Thyroid gland (tissue), 4 donors: ENCODE results near the gene PIK3R4. TPM values are rescaled to one million over a fixed set of nuclear protein-coding genes. Genes with fewer than 3 reads are reported as not detected.

Source experiments
- DNase-seq, 2 donors: peaks; one replicate each; pipeline ENCODE4 v3.0.0-alpha.2; 2019
- H3K27ac ChIP-seq, 3 donors: fragments of 200-600 bp; sonication (generic); 1 replicate in 2 of 3; 2 replicates in 1 of 3; pipeline ENCODE4 v1.5.1; 2016 to 2019; ENCODE audit warnings: mild to moderate bottlenecking in 1 of 3, moderate library complexity in 1 of 3
- H3K27me3 ChIP-seq: fragments of 200-600 bp; sonication (generic); one replicate; pipeline ENCODE4 v1.5.1; 2019
- H3K36me3 ChIP-seq, 2 donors: fragments of 200-600 bp; sonication (generic); one replicate each; pipeline ENCODE4 v1.5.1; 2016 to 2019
- H3K4me1 ChIP-seq, 2 donors: fragments of 200-600 bp; sonication (generic); one replicate each; pipeline ENCODE4 v1.5.1; 2017 to 2019
- H3K4me3 ChIP-seq, 3 donors: fragments of 200-600 bp; sonication (generic); replicated peaks in 1 of 3; 1 replicate in 2 of 3; 2 replicates in 1 of 3; pipeline ENCODE4 v1.5.1; 2016; ENCODE audit warnings: mild to moderate bottlenecking in 1 of 3
- H3K9me3 ChIP-seq: fragments of 200-600 bp; sonication (generic); one replicate; pipeline ENCODE4 v1.5.1; 2017
- CTCF ChIP-seq, 6 experiments: fragments of 200-600 bp in 3 of 6; fragments of 450-650 bp in 3 of 6; sonication (generic) in 3 of 6; IDR thresholded peaks; one replicate each; pipeline ENCODE4 v1.5.1; 2016 to 2019; ENCODE audit warnings: antibody characterized with exemption in 6 of 6, mild to moderate bottlenecking in 2 of 6, inconsistent platforms in 1 of 6, moderate library complexity in 1 of 6
- POLR2A ChIP-seq, 2 donors: fragments of 450-650 bp; IDR thresholded peaks; one replicate each; pipeline ENCODE4 v1.6.1; 2017; ENCODE audit warnings: antibody characterized with exemption in 2 of 2, mild to moderate bottlenecking in 2 of 2, moderate library complexity in 1 of 2
- WGBS, 2 donors: methylation state at CpG; one replicate each; pipeline ENCODE4 v1.1.5; 2017; 5-methylcytosine and 5-hydroxymethylcytosine counted together
- intact Hi-C: fragments of 100-400 bp; cut with DNase I; formaldehyde crosslinking; loops from one replicate; pipeline ENCODE4 v1.15.1; 2023
- total RNA-seq, 4 donors: library from RNA; depleted of rRNA; stranded (reverse); fragments of >200 nt; gene quantifications; one replicate each; pipeline ENCODE4 v1.2.3, GENCODE V29; 2016

The PIK3R4 gene
- total RNA-seq, 4 donors from 2014 or later, result 50.5 to 61.3 (median 54.7) TPM

DNA sequence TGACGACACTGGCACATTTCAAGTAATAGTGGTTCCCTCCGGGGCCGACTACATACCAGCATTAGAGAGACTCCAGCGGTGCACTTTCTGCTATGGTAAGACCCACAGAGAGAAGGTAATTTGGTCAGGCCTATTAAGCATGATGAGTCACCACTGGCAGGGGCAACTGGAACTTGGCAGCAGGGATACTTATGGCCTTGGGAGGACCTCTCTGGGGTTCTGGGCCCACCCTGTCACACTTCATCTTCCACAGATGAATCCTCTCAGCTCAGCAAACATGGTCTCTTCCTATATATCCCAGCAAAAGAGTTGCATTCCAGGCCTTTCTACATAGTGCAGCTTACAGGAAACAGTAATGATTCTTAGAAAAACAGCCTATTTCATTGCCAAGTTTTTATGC is 88.0 kb downstream of the PIK3R4 start:
- Histone ChIP-seq H3K4me3 (no peak overlapping the region), H3K27ac (peak overlapping the region in 1 of 3 donors; percentile 13), H3K27me3 (no peaks in the 10 kb centered on the region), H3K36me3 (no peaks in the 10 kb centered on the region), H3K9me3 (no peaks in the 10 kb centered on the region), H3K4me1 (peaks cover 3 to 11% of the 10 kb centered on the region in 2 donors)
- DNase-seq, result peak; percentile 29 to 62
- no peak for TF ChIP-seq POLR2A (IDR thresholded peaks at IDR 0.05)
- TF ChIP-seq CTCF (IDR thresholded peaks at IDR 0.05), result no peak
- intact Hi-C loops, result no loop called here
- WGBS, 2 donors, result 44 to 68% methylated on average over 4 of the region's 4 CpGs

DNA sequence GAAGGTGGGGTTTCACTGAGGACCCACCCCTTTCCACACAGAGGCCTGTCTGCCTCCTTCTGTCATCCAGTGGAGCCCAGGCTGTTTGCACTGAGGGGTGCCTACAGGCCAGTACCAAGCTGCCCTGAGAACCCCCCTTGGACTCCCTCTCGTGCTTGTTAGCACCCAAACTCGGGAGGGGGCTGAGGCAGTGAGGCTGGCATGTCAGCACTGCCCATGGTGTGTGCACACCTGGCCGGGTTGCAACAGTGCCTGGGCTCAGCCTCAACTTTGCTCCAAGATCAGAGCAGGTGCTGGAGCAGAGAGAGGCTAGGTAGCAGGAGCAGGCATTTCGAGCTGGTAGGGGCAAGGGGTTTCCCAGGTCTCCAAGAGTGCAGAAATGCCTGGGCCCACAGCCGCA is 90.0 kb downstream of the PIK3R4 start:
- intact Hi-C loops, result no loop called here
- no peak for DNase-seq
- Histone ChIP-seq H3K4me1 (peaks cover 3 to 11% of the 10 kb centered on the region in 2 donors), H3K36me3 (no peaks in the 10 kb centered on the region), H3K27me3 (no peaks in the 10 kb centered on the region), H3K4me3 (no peak overlapping the region), H3K9me3 (no peaks in the 10 kb centered on the region), H3K27ac (no peak overlapping the region)
- TF ChIP-seq POLR2A (IDR thresholded peaks at IDR 0.05) (no peak), CTCF (IDR thresholded peaks at IDR 0.05) (no peak)
- WGBS, 2 donors, result 100% methylated on average over 2 of the region's 5 CpGs; no CpG with 5 or more reads in 1 of the 2 donors

GRCh38 chr3:130654921-130655320 is 91.7 kb downstream of the PIK3R4 start:
- no peaks in the 10 kb centered on the region for H3K27me3 ChIP-seq
- H3K4me1 ChIP-seq, result peaks cover 3 to 11% of the 10 kb centered on the region in 2 donors
- intact Hi-C loops, result no loop called here
- H3K27ac ChIP-seq, result no peak overlapping the region
- 95 to 98% methylated on average over 2 of the region's 2 CpGs for WGBS, 2 donors
- no peaks in the 10 kb centered on the region for H3K36me3 ChIP-seq
- no peak for DNase-seq
- H3K4me3 ChIP-seq, result no peak overlapping the region
- H3K9me3 ChIP-seq, result no peaks in the 10 kb centered on the region
- no peak for TF ChIP-seq POLR2A (IDR thresholded peaks at IDR 0.05)
- TF ChIP-seq CTCF (IDR thresholded peaks at IDR 0.05), result no peak

GRCh38 chr3:130654091-130654490 is 92.5 kb downstream of the PIK3R4 start:
- 92 to 100% methylated on average over 1 of the region's 1 CpG for WGBS, 2 donors
- no peak for TF ChIP-seq CTCF (IDR thresholded peaks at IDR 0.05)
- TF ChIP-seq POLR2A (IDR thresholded peaks at IDR 0.05), result no peak
- peaks cover 3 to 11% of the 10 kb centered on the region in 2 donors for H3K4me1 ChIP-seq
- H3K9me3 ChIP-seq, result no peaks in the 10 kb centered on the region
- DNase-seq, result no peak
- H3K27me3 ChIP-seq, result no peaks in the 10 kb centered on the region
- H3K36me3 ChIP-seq, result no peaks in the 10 kb centered on the region
- no peak overlapping the region for H3K27ac ChIP-seq
- intact Hi-C loops, result no loop called here
- H3K4me3 ChIP-seq, result no peak overlapping the region

- Histone ChIP-seq H3K4me1 (peaks cover 15% of the 10 kb centered on the region in 2 donors), H3K36me3 (no peaks in the 10 kb centered on the region), H3K4me3 (no peak overlapping the region), H3K27me3 (no peaks in the 10 kb centered on the region), H3K9me3 (no peaks in the 10 kb centered on the region), H3K27ac (no peak overlapping the region)
- DNase-seq, result no peak
- TF ChIP-seq CTCF (IDR thresholded peaks at IDR 0.05) (no peak), POLR2A (IDR thresholded peaks at IDR 0.05) (no peak)
- 94 to 96% methylated on average over 30 of the region's 30 CpGs for WGBS, 2 donors
- intact Hi-C loops, result no loop called here
Observed at GRCh38 chr3:130649061-130649654, 97.5 kb downstream of the PIK3R4 start.
